Endothelial cell of umbilical vein (primary cell): ENCODE data around the gene KASH5. TPM values are rescaled to one million over a fixed set of nuclear protein-coding genes. Genes with fewer than 3 reads are reported as not detected.

Experiments
- BruUV-seq: library from RNA; stranded (reverse); fragments of 400-500 nt; replicated peaks from 2 replicates; lab custom pipeline; 2021; lab: Mats Ljungman, UMichigan
- CTCF ChIA-PET: fragments of 300-600, 350-600 bp; sonication (Branson Sonifier 250); formaldehyde crosslinking; loops from one replicate; lab custom pipeline; 2021; ENCODE audit warnings: antibody characterized with exemption, inconsistent platforms; lab: Charles Lee
- POLR2A ChIA-PET: fragments of 300-600, 350-600 bp; sonication (Branson Sonifier 250); formaldehyde crosslinking; loops from one replicate; lab custom pipeline; 2021; ENCODE audit warnings: antibody characterized with exemption, inconsistent platforms; lab: Charles Lee
- DNase-seq: peaks from one replicate; pipeline ENCODE4 v3.0.0-alpha.2; 2011; ENCODE audit warnings: low read depth, low spot score
- FAIRE-seq: peaks from 2 replicates; lab custom pipeline; 2011; peaks lifted over from hg19 to GRCh38; lab: Jason Lieb, UNC
- H2AFZ ChIP-seq: 2 replicates; pipeline ENCODE4 v1.6.0; 2012; ENCODE audit warnings: low read depth, low read length, control low read depth, inconsistent platforms
- H3K27ac ChIP-seq: 2 replicates; pipeline ENCODE4 v1.5.1; 2011; ENCODE audit warnings: low read depth, mild to moderate bottlenecking, control low read depth, low read length, moderate library complexity; ENCODE audit not compliant: insufficient read depth
- H3K27me3 ChIP-seq, 2 experiments: 2 replicates each; pipeline versions ENCODE4 v1.6.0 to v1.6.1; 2011; ENCODE audit warnings: low read length in 2 of 2, mixed read lengths in 1 of 2; ENCODE audit not compliant: control insufficient read depth in 2 of 2, insufficient read depth in 2 of 2
- H3K36me3 ChIP-seq, 2 experiments: 2 replicates in 1 of 2; 3 replicates in 1 of 2; pipeline ENCODE4 v1.5.1; 2011; ENCODE audit warnings: low read length in 2 of 2, mild to moderate bottlenecking in 1 of 2, moderate library complexity in 1 of 2; ENCODE audit not compliant: control insufficient read depth in 2 of 2, insufficient read depth in 2 of 2; ENCODE audit errors: extremely low read depth in 1 of 2
- H3K4me1 ChIP-seq: 3 replicates; pipeline ENCODE4 v1.5.1; 2011; ENCODE audit warnings: mild to moderate bottlenecking, low read length; ENCODE audit not compliant: control insufficient read depth, insufficient read depth; ENCODE audit errors: extremely low read depth
- H3K4me2 ChIP-seq: 2 replicates; pipeline ENCODE4 v1.6.1; 2011; ENCODE audit warnings: low read length, control low read depth, mixed read lengths; ENCODE audit not compliant: insufficient read depth
- H3K4me3 ChIP-seq, 3 experiments: fragments of 200-600 bp in 1 of 3; sonication (generic), shearing (Covaris generic) in 1 of 3; replicated peaks in 1 of 3; 2 replicates each; pipeline ENCODE4 v1.5.1; 2011 to 2016; ENCODE audit warnings: control low read depth in 3 of 3, low read length in 3 of 3, mild to moderate bottlenecking in 2 of 3, inconsistent platforms in 1 of 3, low read depth in 1 of 3, moderate library complexity in 1 of 3; ENCODE audit not compliant: insufficient read depth in 1 of 3
- H3K79me2 ChIP-seq: 2 replicates; pipeline ENCODE4 v1.6.0; 2012; ENCODE audit warnings: low read length, inconsistent platforms; ENCODE audit not compliant: control insufficient read depth, insufficient read depth
- H3K9ac ChIP-seq: replicated peaks from 2 replicates; pipeline ENCODE3; 2011; ENCODE audit warnings: low read length, control low read depth; ENCODE audit not compliant: insufficient read depth; ENCODE audit errors: extremely low read depth
- H3K9me1 ChIP-seq: replicated peaks from 3 replicates; pipeline ENCODE4 v1.6.0; 2011; ENCODE audit warnings: mild to moderate bottlenecking, low read length; ENCODE audit not compliant: control insufficient read depth, insufficient read depth; ENCODE audit errors: extremely low read depth
- H3K9me3 ChIP-seq: replicated peaks from 2 replicates; pipeline ENCODE4 v1.5.1; 2012; ENCODE audit warnings: low read length, inconsistent platforms; ENCODE audit not compliant: control insufficient read depth, insufficient read depth
- H4K20me1 ChIP-seq: replicated peaks from 2 replicates; pipeline ENCODE3; 2011; ENCODE audit warnings: mild to moderate bottlenecking, low read length; ENCODE audit not compliant: control insufficient read depth, insufficient read depth; ENCODE audit errors: extremely low read depth
- CTCF ChIP-seq, 2 donors: IDR thresholded peaks; 1 replicate in 1 of 2; 2 replicates in 1 of 2; pipeline ENCODE4 v1.5.1; 2011; ENCODE audit warnings: low read length in 2 of 2, mild to moderate bottlenecking in 2 of 2, moderate library complexity in 2 of 2, control low read depth in 1 of 2, inconsistent platforms in 1 of 2, low read depth in 1 of 2; ENCODE audit not compliant: insufficient read depth in 1 of 2; ENCODE audit errors: extremely low read depth in 1 of 2
- EZH2 ChIP-seq: IDR thresholded peaks from 2 replicates; pipeline ENCODE4 v1.6.1; 2012; ENCODE audit warnings: borderline replicate concordance, low read depth, mild to moderate bottlenecking, moderate library complexity, low read length, inconsistent platforms; ENCODE audit not compliant: severe bottlenecking
- FOS ChIP-seq: IDR thresholded peaks from 2 replicates; pipeline ENCODE4 v1.6.1; 2011; ENCODE audit warnings: mild to moderate bottlenecking, low read length, moderate library complexity, borderline replicate concordance; ENCODE audit not compliant: insufficient read depth
- GATA2 ChIP-seq: IDR thresholded peaks from 2 replicates; pipeline ENCODE4 v1.7.0; 2011; ENCODE audit warnings: low read depth, mild to moderate bottlenecking, moderate library complexity, mixed read lengths, low read length; ENCODE audit not compliant: insufficient read length, insufficient read depth
- JUN ChIP-seq: IDR thresholded peaks from 2 replicates; pipeline ENCODE4 v1.6.1; 2011; ENCODE audit warnings: borderline replicate concordance, low read depth; ENCODE audit not compliant: insufficient read length, insufficient read depth
- MAX ChIP-seq: IDR thresholded peaks from 2 replicates; pipeline ENCODE4 v1.6.1; 2011; ENCODE audit not compliant: insufficient read depth, insufficient read length
- MYC ChIP-seq: IDR thresholded peaks from one replicate; pipeline ENCODE4 v1.6.1; 2011; ENCODE audit warnings: mild to moderate bottlenecking, low read depth, low read length
- POLR2A ChIP-seq: IDR thresholded peaks from 2 replicates; pipeline ENCODE4 v1.6.1; 2012; ENCODE audit warnings: low read depth, mild to moderate bottlenecking, control low read depth, low read length
- POLR2AphosphoS5 ChIP-seq: IDR thresholded peaks from 2 replicates; pipeline ENCODE4 v1.6.1; 2012; ENCODE audit warnings: low read depth, mild to moderate bottlenecking, control low read depth, low read length, moderate library complexity; ENCODE audit not compliant: insufficient read depth
- dilution Hi-C: fragments of 300-500 bp; cut with MboI; formaldehyde crosslinking; loops from one replicate; pipeline ENCODE4 v1.15.0; 2019; ENCODE audit warnings: low sequenced_read_pairs; ENCODE audit not compliant: extremely low pct_ligation_motif_present
- intact Hi-C: fragments of 100-400 bp; cut with micrococcal nuclease; formaldehyde crosslinking; loops from one replicate; pipeline ENCODE4 v1.10.0; 2022
- polyA plus RNA-seq, 4 experiments: library from polyadenylated mRNA; depleted of rRNA in 3 of 4; stranded (reverse) in 3 of 4; unstranded in 1 of 4; fragments of >200 nt; gene quantifications; 2 replicates each; pipeline versions ENCODE4 v1.2.1 to v1.2.3, GENCODE V29; 2011 to 2012; ENCODE audit warnings: missing spikeins in 1 of 4
- total RNA-seq: library from RNA; stranded (reverse); gene quantifications from 2 replicates; pipeline ENCODE4 v1.2.3, GENCODE V29; 2021

The KASH5 gene
- total and polyA plus RNA-seq, 2 donors (not counting 3 experiments of a cell fraction or from before 2014, with no cell fraction given): 0.03 TPM; not detected in 1

GRCh38 chr19:49436381-49437017 is 48.5 kb downstream of the KASH5 start:
- ChIA-PET CTCF (interaction anchor here (1.2 kb wide), 2 partner anchors 18 to 20 kb away, joined by 3 read pairs; no protein-coding TSS in a partner anchor), POLR2A (no interaction called here)
- H3K36me3 ChIP-seq: no peaks in the 10 kb centered on the region
- no peak overlapping the region for H3K4me2 ChIP-seq
- H3K27ac ChIP-seq: no peak overlapping the region
- H3K9me1 ChIP-seq: no peaks in the 10 kb centered on the region
- H3K4me1 ChIP-seq: peaks cover 3% of the 10 kb centered on the region
- no TSS peak for BruUV-seq
- TF ChIP-seq EZH2 (peak; percentile 91), GATA2 (no peak), POLR2AphosphoS5 (no peak), MYC (no peak)
- H2AFZ ChIP-seq: no peak overlapping the region
- H3K9ac ChIP-seq: no peak overlapping the region
- H3K79me2 ChIP-seq: no peaks in the 10 kb centered on the region
- H3K9me3 ChIP-seq: no peaks in the 10 kb centered on the region
- intact Hi-C loops (no loop called here), dilution Hi-C loops (no loop called here)
- H4K20me1 ChIP-seq: no peaks in the 10 kb centered on the region
- peaks cover 77 to 85% of the 10 kb centered on the region in 2 experiments for H3K27me3 ChIP-seq
- FAIRE-seq: no peak
- no peak for DNase-seq
- no peak overlapping the region for H3K4me3 ChIP-seq

- no peak overlapping the region for H3K4me2 ChIP-seq
- no peaks in the 10 kb centered on the region for H3K9me1 ChIP-seq
- no peaks in the 10 kb centered on the region for H4K20me1 ChIP-seq
- no peak overlapping the region for H3K4me3 ChIP-seq
- no peak for TF ChIP-seq FOS
- no peak for TF ChIP-seq POLR2A
- TF ChIP-seq GATA2: no peak
- no peak for TF ChIP-seq POLR2AphosphoS5
- no peak for TF ChIP-seq MYC
- no peak for TF ChIP-seq JUN
- TF ChIP-seq CTCF (IDR thresholded peaks at IDR 0.05; ENCODE audit: extremely low read depth in 1 of 2, insufficient read depth in 1 of 2, low read depth in 1 of 2, low read length in 2 of 2): no peak
- TF ChIP-seq EZH2: no peak
- TF ChIP-seq MAX: no peak
- dilution Hi-C loops (no loop called here), intact Hi-C loops (no loop called here)
- ChIA-PET POLR2A (no interaction called here), CTCF (no interaction called here)
- H3K4me1 ChIP-seq: peaks cover 3% of the 10 kb centered on the region
- H3K9me3 ChIP-seq: no peaks in the 10 kb centered on the region
- no peaks in the 10 kb centered on the region for H3K36me3 ChIP-seq
- peaks cover 78 to 86% of the 10 kb centered on the region in 2 experiments for H3K27me3 ChIP-seq
- no TSS peak for BruUV-seq
- no peak overlapping the region for H3K9ac ChIP-seq
- DNase-seq (no peak), FAIRE-seq (no peak)
- H3K79me2 ChIP-seq: no peaks in the 10 kb centered on the region
- no peak overlapping the region for H3K27ac ChIP-seq
- H2AFZ ChIP-seq: no peak overlapping the region
Observed at GRCh38 chr19:49437231-49437630, 49.2 kb downstream of the KASH5 start.
